Measurements from ENCODE around the gene DNAJC17.

Gene DNAJC17

GRCh38 chr15:40807888-40808461 lies 702 bp upstream of the DNAJC17 start:
- DNase-seq (ENCODE audit: low read depth) = no peak
- TF ChIP-seq CTCF (IDR thresholded peaks at IDR 0.05; ENCODE audit: insufficient read depth, low read depth, low read length, missing control alignments) = no peak
- peak overlapping the region; percentile 63 for H3K4me3 ChIP-seq (ENCODE audit: low read depth, low read length)

- H3K4me3 ChIP-seq (ENCODE audit: low read depth, low read length) = peak overlapping the region; percentile 63
- no peak for TF ChIP-seq CTCF (IDR thresholded peaks at IDR 0.05; ENCODE audit: insufficient read depth, low read depth, low read length, missing control alignments)
- DNase-seq (ENCODE audit: low read depth) = no peak
These were observed 623 bp downstream of the DNAJC17 start for GRCh38 chr15:40806672-40807027.

DNA sequence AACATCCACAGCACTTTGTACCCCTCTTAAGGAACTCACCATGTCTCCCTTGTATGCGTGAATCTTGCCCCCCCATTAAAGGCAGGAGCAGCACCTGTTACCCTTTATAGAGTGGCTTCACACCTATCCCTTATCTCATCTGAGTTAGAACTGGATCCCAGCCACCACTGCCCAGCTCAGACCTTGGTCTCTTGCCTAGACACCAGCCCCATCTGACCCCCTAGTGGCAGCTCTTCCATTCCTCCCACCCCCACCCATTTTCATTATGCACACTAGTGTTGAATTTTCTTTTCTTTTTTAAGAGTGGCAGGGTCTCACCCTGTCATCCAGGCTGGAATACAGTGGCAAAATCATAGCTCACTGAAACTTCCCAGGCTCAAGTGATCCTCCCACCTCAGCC lies 3.6 kb downstream of the DNAJC17 start:
- no peak for DNase-seq (ENCODE audit: low read depth)
- TF ChIP-seq CTCF (IDR thresholded peaks at IDR 0.05; ENCODE audit: insufficient read depth, low read depth, low read length, missing control alignments) = peak; percentile 4
- no peak overlapping the region for H3K4me3 ChIP-seq (ENCODE audit: low read depth, low read length)

- no peak for TF ChIP-seq CTCF (IDR thresholded peaks at IDR 0.05; ENCODE audit: insufficient read depth, low read depth, low read length, missing control alignments)
- no peak for DNase-seq (ENCODE audit: low read depth)
- H3K4me3 ChIP-seq (ENCODE audit: low read depth, low read length) = no peak overlapping the region
These were observed 4.2 kb downstream of the DNAJC17 start for GRCh38 chr15:40803076-40803475.

DNA sequence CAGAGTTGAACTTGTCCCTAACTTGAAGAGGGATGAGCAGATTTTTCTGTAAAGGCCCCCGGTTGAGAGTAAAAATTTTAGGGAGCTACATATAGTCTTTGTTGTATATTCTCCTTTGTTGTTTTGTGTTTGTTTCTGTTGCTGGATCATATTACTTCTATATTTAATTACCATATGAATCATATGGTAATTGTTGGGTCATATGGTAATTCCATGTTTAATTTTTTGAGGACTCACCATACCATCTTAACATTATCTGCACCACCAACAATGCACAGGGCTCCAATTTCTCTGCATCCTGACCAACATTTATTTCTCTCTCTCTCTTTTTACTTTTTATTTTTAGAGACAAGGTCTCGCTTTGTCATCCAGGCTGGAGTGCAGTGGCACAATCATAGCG lies 7.8 kb downstream of the DNAJC17 start:
- H3K4me3 ChIP-seq (ENCODE audit: low read depth, low read length) = no peak overlapping the region
- no peak for DNase-seq (ENCODE audit: low read depth)
- no peak for TF ChIP-seq CTCF (IDR thresholded peaks at IDR 0.05; ENCODE audit: insufficient read depth, low read depth, low read length, missing control alignments)

DNA sequence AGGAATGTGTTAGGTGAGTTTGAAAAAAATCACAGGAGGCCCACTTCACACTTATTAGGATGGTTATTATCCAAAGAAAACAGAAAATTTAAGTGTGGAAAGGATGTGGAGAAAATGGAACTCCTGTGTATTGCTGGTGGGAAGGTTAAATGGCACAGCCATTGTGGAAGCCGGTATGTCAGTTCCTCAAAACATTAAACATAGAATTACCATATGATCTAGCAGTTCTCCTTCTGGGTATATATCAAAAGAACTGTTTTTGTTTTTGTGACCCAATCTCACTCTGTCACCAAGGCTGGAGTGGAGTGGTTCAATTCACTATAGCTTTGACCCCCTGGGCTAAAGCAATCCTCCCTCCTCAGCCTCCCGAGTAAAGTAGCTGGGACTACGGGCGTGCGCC lies 10.8 kb downstream of the DNAJC17 start:
- no peak for TF ChIP-seq CTCF (IDR thresholded peaks at IDR 0.05; ENCODE audit: insufficient read depth, low read depth, low read length, missing control alignments)
- no peak for DNase-seq (ENCODE audit: low read depth)
- no peak overlapping the region for H3K4me3 ChIP-seq (ENCODE audit: low read depth, low read length)

DNA sequence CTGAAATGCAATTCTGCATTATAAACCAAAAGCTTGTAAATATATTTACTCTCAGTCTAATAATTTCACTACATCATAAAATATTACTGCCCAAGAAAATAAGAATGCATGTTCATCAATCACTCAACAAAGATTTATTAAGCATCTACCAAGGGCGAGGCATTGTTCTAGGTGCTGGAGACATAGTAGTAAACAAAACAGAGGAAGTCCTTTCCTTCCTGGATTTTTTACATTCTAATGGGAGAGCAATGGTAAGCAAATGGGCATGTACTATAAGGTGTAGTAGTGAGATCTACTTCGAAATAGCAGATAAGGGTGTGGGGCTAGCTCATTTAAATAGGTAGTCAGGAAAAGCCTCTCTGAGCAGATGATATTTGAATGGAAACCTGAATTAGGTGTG lies 11.2 kb downstream of the DNAJC17 start:
- TF ChIP-seq CTCF (IDR thresholded peaks at IDR 0.05; ENCODE audit: insufficient read depth, low read depth, low read length, missing control alignments) = no peak
- no peak overlapping the region for H3K4me3 ChIP-seq (ENCODE audit: low read depth, low read length)
- DNase-seq (ENCODE audit: low read depth) = no peak

Measured in GM12865 (cell line).